K562 (cell line): ENCODE results near the gene VPS37B. TPM values are rescaled to one million over a fixed set of nuclear protein-coding genes. Genes with fewer than 3 reads are reported as not detected.

ENCODE experiments used
- CREM ChIP-seq: IDR thresholded peaks from 2 replicates; pipeline ENCODE4 v1.6.1; 2014; ENCODE audit warnings: antibody characterized with exemption, low read depth
- DIDO1 ChIP-seq: fragments of 450-650 bp; IDR thresholded peaks from 2 replicates; pipeline ENCODE4 v1.6.1; 2016; ENCODE audit warnings: low read depth, missing biosample characterization, missing genetic modification characterization
- DMBX1 ChIP-seq: fragments of 250-450 bp; sonication (Bioruptor Pico); IDR thresholded peaks from 2 replicates; pipeline ENCODE4 v1.8.0; 2022; ENCODE audit warnings: inconsistent platforms, mild to moderate bottlenecking, moderate library complexity, borderline replicate concordance
- ESRRA ChIP-seq: fragments of 450-650 bp; IDR thresholded peaks from 2 replicates; pipeline ENCODE4 v1.6.1; 2014; ENCODE audit warnings: low read depth, mild to moderate bottlenecking, moderate library complexity, borderline replicate concordance
- FOXP1 ChIP-seq: sonication (generic); formaldehyde crosslinking; IDR thresholded peaks from 2 replicates; pipeline ENCODE4 v1.8.0; 2022; ENCODE audit warnings: mild to moderate bottlenecking, missing genetic modification reagents
- FUS ChIP-seq: fragments of 200-400 bp; formaldehyde crosslinking; optimal IDR thresholded peaks from 2 replicates; pipeline ENCODE3; 2017; ENCODE audit warnings: low read depth, low read length
- GATA2 ChIP-seq: sonication (generic); formaldehyde crosslinking; IDR thresholded peaks from 2 replicates; pipeline ENCODE4 v1.4.0; 2020; ENCODE audit warnings: mild to moderate bottlenecking, missing genetic modification reagents
- GTF2E2 ChIP-seq: fragments of 200-800 bp; sonication (Bioruptor generic); IDR thresholded peaks from 2 replicates; pipeline ENCODE4 v1.6.1; 2016; ENCODE audit warnings: missing genetic modification characterization, missing compliant biosample characterization
- MTA3 ChIP-seq: fragments of 450-650 bp; formaldehyde crosslinking; IDR thresholded peaks from 2 replicates; pipeline ENCODE4 v1.6.1; 2017; ENCODE audit warnings: mild to moderate bottlenecking, borderline replicate concordance
- NR2F6 ChIP-seq: fragments of 450-650 bp; formaldehyde crosslinking; IDR thresholded peaks from 2 replicates; pipeline ENCODE4 v1.4.0; 2020; ENCODE audit warnings: mild to moderate bottlenecking
- NUFIP1 ChIP-seq: fragments of 450-650 bp; IDR thresholded peaks from 2 replicates; pipeline ENCODE4 v1.6.1; 2018; ENCODE audit not compliant: partially characterized antibody
- PHB ChIP-seq: fragments of 250-450 bp; sonication (Bioruptor Pico); IDR thresholded peaks from 2 replicates; pipeline ENCODE4 v1.5.0; 2021
- POLR2AphosphoS2 ChIP-seq: IDR thresholded peaks from 2 replicates; pipeline ENCODE4 v1.6.1; 2012; ENCODE audit warnings: low read length, improper control_type of control experiment
- PTTG1 ChIP-seq: fragments of 450-650 bp; IDR thresholded peaks from 2 replicates; pipeline ENCODE4 v1.6.1; 2016; ENCODE audit warnings: low read depth, mild to moderate bottlenecking, missing genetic modification characterization, missing compliant biosample characterization
- SLC30A9 ChIP-seq: fragments of 250-450 bp; sonication (Bioruptor Pico); IDR thresholded peaks from 2 replicates; pipeline ENCODE4 v1.8.0; 2022; ENCODE audit warnings: mild to moderate bottlenecking, moderate library complexity
- TAF9B ChIP-seq: fragments of 450-650 bp; IDR thresholded peaks from 2 replicates; pipeline ENCODE4 v1.6.1; 2018; ENCODE audit warnings: mild to moderate bottlenecking; ENCODE audit not compliant: partially characterized antibody
- TBL1XR1 ChIP-seq, 2 experiments: IDR thresholded peaks; 2 replicates each; pipeline ENCODE4 v1.6.1; 2012; ENCODE audit warnings: improper control_type of control experiment in 2 of 2, low read length in 2 of 2, mild to moderate bottlenecking in 1 of 2
- TBP ChIP-seq: optimal IDR thresholded peaks from 2 replicates; pipeline ENCODE3; 2011; ENCODE audit warnings: low read depth, low read length, improper control_type of control experiment
- TFAM ChIP-seq: fragments of 250-450 bp; sonication (Bioruptor Pico); conservative IDR thresholded peaks from 2 replicates; pipeline ENCODE4 v1.5.0; 2021; ENCODE audit warnings: mild to moderate bottlenecking, moderate library complexity
- VEZF1 ChIP-seq: fragments of 200-800 bp; sonication (Bioruptor generic); IDR thresholded peaks from 2 replicates; pipeline ENCODE4 v1.6.1; 2017; ENCODE audit warnings: missing genetic modification characterization, missing compliant biosample characterization
- YY1 ChIP-seq, 3 experiments: IDR thresholded peaks; 2 replicates each; pipeline ENCODE4 v1.6.1; 2011; ENCODE audit warnings: low read length in 2 of 3, mild to moderate bottlenecking in 2 of 3, moderate library complexity in 2 of 3, borderline replicate concordance in 1 of 3, control low read depth in 1 of 3, low read depth in 1 of 3; ENCODE audit not compliant: insufficient read depth in 3 of 3, insufficient replicate concordance in 2 of 3, control insufficient read depth in 1 of 3, insufficient read length in 1 of 3; ENCODE audit errors: extremely low read depth in 1 of 3
- ZBTB7A ChIP-seq: IDR thresholded peaks from 2 replicates; pipeline ENCODE4 v1.6.1; 2011; ENCODE audit warnings: low read depth, mild to moderate bottlenecking, low read length, moderate library complexity, borderline replicate concordance; ENCODE audit not compliant: control insufficient read depth
- ZFPM2 ChIP-seq: fragments of 250-450 bp; sonication (Bioruptor Pico); IDR thresholded peaks from 2 replicates; pipeline ENCODE4 v1.5.1; 2022; ENCODE audit warnings: mild to moderate bottlenecking
- ZKSCAN8 ChIP-seq: fragments of 200-800 bp; sonication (Bioruptor generic); IDR thresholded peaks from 2 replicates; pipeline ENCODE4 v1.6.1; 2016; ENCODE audit warnings: missing genetic modification characterization, missing compliant biosample characterization
- ZNF146 ChIP-seq: IDR thresholded peaks from one replicate; pipeline ENCODE4 v1.6.1; 2018; ENCODE audit warnings: missing compliant biosample characterization; ENCODE audit not compliant: unreplicated experiment
- ZNF384 ChIP-seq: IDR thresholded peaks from 2 replicates; pipeline ENCODE4 v1.6.1; 2012; ENCODE audit warnings: low read depth, low read length, improper control_type of control experiment
- ZNF511 ChIP-seq: sonication (generic); formaldehyde crosslinking; IDR thresholded peaks from 2 replicates; pipeline ENCODE4 v1.8.0; 2022; ENCODE audit warnings: mild to moderate bottlenecking, missing genetic modification reagents
- ZNF76 ChIP-seq: fragments of 250-450 bp; sonication (Bioruptor Pico); IDR thresholded peaks from 2 replicates; pipeline ENCODE4 v1.4.0; 2020; ENCODE audit warnings: mild to moderate bottlenecking, moderate library complexity, borderline replicate concordance
- polyA plus RNA-seq, 8 experiments: library from polyadenylated mRNA; depleted of rRNA in 4 of 8; stranded (reverse) in 5 of 8; unstranded in 3 of 8; fragments of >200 nt; fragmentation: Nextera tagmentation in 2 of 8; fragmentation: Illumina TruSeq in 1 of 8; extraction: Ambion mirVana in 2 of 8; extraction: Trizol in 1 of 8; gene quantifications; 2 replicates each; pipeline versions ENCODE4 v1.2.1 to v1.2.3, GENCODE V29; 2011 to 2014; ENCODE audit warnings: inconsistent platforms in 1 of 8, missing spikeins in 1 of 8
- total RNA-seq, 7 experiments: library from RNA; depleted of rRNA in 6 of 7; stranded (reverse); fragments of >200 nt in 6 of 7; fragmentation: Illumina TruSeq in 2 of 7; extraction: Trizol in 2 of 7; gene quantifications; 2 replicates each; pipeline versions ENCODE4 v1.2.1 to v1.2.3, GENCODE V29; 2011 to 2021; ENCODE audit warnings: low replicate concordance in 1 of 7

VPS37B gene
- total and polyA plus RNA-seq, 9 of the 15 experiments (the other 6 are each of a cell fraction or from before 2014, with no cell fraction given): 0.28 to 37.4 (median 17.9) TPM

GRCh38 chr12:122895704-122896636 is at the start of gene VPS37B (continued):
- TF ChIP-seq ZNF76 (CRISPR knock-in tag) (0 out of 2 replicates have a peak, but pooled peaks have one; percentile 26), ZKSCAN8 (CRISPR knock-in tag) (no peak), ZNF511 (CRISPR knock-in tag) (peak; percentile 67; the same call in 1 of the 2 replicates), TAF9B (peak; percentile 66), ZBTB7A (peak; percentile 65), DIDO1 (tag) (no peak), FOXP1 (CRISPR knock-in tag) (no peak), TFAM (no peak), PHB (CRISPR knock-in tag) (no peak), FUS (peak; percentile 82), CREM (peak; percentile 100), ZFPM2 (CRISPR knock-in tag) (no peak), ZNF146 (CRISPR knock-in tag) (no peak), POLR2AphosphoS2 (no peak), YY1 (IDR thresholded peaks at IDR 0.05; ENCODE audit: borderline replicate concordance in 1 of 3, control insufficient read depth in 1 of 3, extremely low read depth in 1 of 3, insufficient read depth in 3 of 3, insufficient read length in 1 of 3, insufficient replicate concordance in 2 of 3, low read depth in 1 of 3, low read length in 2 of 3) (peak in 2 of 3 experiments; percentile 79 to 90), GTF2E2 (tag) (peak; percentile 74; the same call in 1 of the 2 replicates), TBL1XR1 (IDR thresholded peaks at IDR 0.05; ENCODE audit: low read length in 2 of 2) (peak; percentile 56 to 99; a peak in 3 of 4 replicates), ZNF384 (no peak), GATA2 (CRISPR knock-in tag) (no peak), SLC30A9 (no peak), NR2F6 (CRISPR knock-in tag) (no peak), DMBX1 (CRISPR knock-in tag) (peak; percentile 65; the same call in 1 of the 2 replicates), ESRRA (peak; percentile 95), NUFIP1 (no peak), TBP (peak; percentile 75), PTTG1 (no peak), MTA3 (peak; percentile 100), VEZF1 (CRISPR knock-in tag) (peak; percentile 100)
